ENCODE data around the gene SHANK1.
A peak's percentile ranks its signal among the peaks of the same experiment; 100 is the strongest.

SHANK1 gene

GRCh38 chr19:50657712-50658440 is 61.7 kb downstream of the SHANK1 start:
- Mint-ChIP-seq H3K27me3 (peaks cover 75% of the 10 kb centered on the region), H3K27ac (peak overlapping the region; percentile 47), H3K4me1 (peaks cover 19% of the 10 kb centered on the region), H3K36me3 (peaks cover 3% of the 10 kb centered on the region), H3K9me3 (peaks cover 20% of the 10 kb centered on the region), H3K4me3 (peak overlapping the region; percentile 39)
- CTCF ChIA-PET: no interaction called here
- peak; percentile 81 for DNase-seq

GRCh38 chr19:50657222-50657669 is 62.4 kb downstream of the SHANK1 start:
- H3K36me3 Mint-ChIP-seq: peaks cover 3% of the 10 kb centered on the region
- no peak for DNase-seq
- H3K4me1 Mint-ChIP-seq: peaks cover 19% of the 10 kb centered on the region
- H3K27me3 Mint-ChIP-seq: peaks cover 73% of the 10 kb centered on the region
- H3K27ac Mint-ChIP-seq: no peak overlapping the region
- CTCF ChIA-PET: no interaction called here
- peaks cover 20% of the 10 kb centered on the region for H3K9me3 Mint-ChIP-seq
- no peak overlapping the region for H3K4me3 Mint-ChIP-seq

- CTCF ChIA-PET: no interaction called here
- H3K27ac Mint-ChIP-seq: no peak overlapping the region
- no peak overlapping the region for H3K4me3 Mint-ChIP-seq
- peaks cover 3% of the 10 kb centered on the region for H3K36me3 Mint-ChIP-seq
- DNase-seq: no peak
- H3K4me1 Mint-ChIP-seq: peaks cover 19% of the 10 kb centered on the region
- peaks cover 57% of the 10 kb centered on the region for H3K27me3 Mint-ChIP-seq
- H3K9me3 Mint-ChIP-seq: peaks cover 22% of the 10 kb centered on the region
Measured at GRCh38 chr19:50654882-50655281, 64.7 kb downstream of the SHANK1 start.

GRCh38 chr19:50652722-50653121 is 66.9 kb downstream of the SHANK1 start:
- CTCF ChIA-PET: no interaction called here
- no peak for DNase-seq
- H3K36me3 Mint-ChIP-seq: no peaks in the 10 kb centered on the region
- no peak overlapping the region for H3K4me3 Mint-ChIP-seq
- H3K27me3 Mint-ChIP-seq: peaks cover 46% of the 10 kb centered on the region
- H3K4me1 Mint-ChIP-seq: peaks cover 5% of the 10 kb centered on the region
- H3K27ac Mint-ChIP-seq: no peak overlapping the region
- H3K9me3 Mint-ChIP-seq: peaks cover 14% of the 10 kb centered on the region

- CTCF ChIA-PET: no interaction called here
- Mint-ChIP-seq H3K36me3 (no peaks in the 10 kb centered on the region), H3K4me3 (no peak overlapping the region), H3K27me3 (peaks cover 35% of the 10 kb centered on the region), H3K4me1 (no peaks in the 10 kb centered on the region), H3K9me3 (peaks cover 8% of the 10 kb centered on the region), H3K27ac (no peak overlapping the region)
- DNase-seq: no peak
Measured at GRCh38 chr19:50651174-50651573, 68.4 kb downstream of the SHANK1 start.

GRCh38 chr19:50649433-50650391 is 69.9 kb downstream of the SHANK1 start, which contains the start of gene C19orf81:
Gene C19orf81, plus strand, starts transcription at chr19:50649445. Its CDS starts 0 bp downstream, at chr19:50649445.
- Mint-ChIP-seq H3K4me3 (no peak within 1 kb of the TSS), H3K27me3 (peaks cover 23% of the 10 kb centered on the region), H3K4me1 (no peaks in the 10 kb centered on the region), H3K36me3 (no peaks in the 10 kb centered on the region), H3K9me3 (peaks cover 3% of the 10 kb centered on the region), H3K27ac (peak within 1 kb of the TSS; percentile 50)
- DNase-seq: no peak
- CTCF ChIA-PET: no interaction called here

- no peak for DNase-seq
- Mint-ChIP-seq H3K27ac (no peak overlapping the region), H3K4me3 (no peak overlapping the region), H3K4me1 (no peaks in the 10 kb centered on the region), H3K9me3 (peaks cover 3% of the 10 kb centered on the region), H3K27me3 (peaks cover 15% of the 10 kb centered on the region), H3K36me3 (no peaks in the 10 kb centered on the region)
- CTCF ChIA-PET: no interaction called here
Measured at GRCh38 chr19:50648659-50649058, 70.9 kb downstream of the SHANK1 start.

- CTCF ChIA-PET: no interaction called here
- peaks cover 3% of the 10 kb centered on the region for H3K9me3 Mint-ChIP-seq
- no peak overlapping the region for H3K4me3 Mint-ChIP-seq
- H3K27me3 Mint-ChIP-seq: peaks cover 14% of the 10 kb centered on the region
- DNase-seq: no peak
- no peaks in the 10 kb centered on the region for H3K4me1 Mint-ChIP-seq
- H3K27ac Mint-ChIP-seq: no peak overlapping the region
- H3K36me3 Mint-ChIP-seq: no peaks in the 10 kb centered on the region
Measured at GRCh38 chr19:50647879-50648615, 71.6 kb downstream of the SHANK1 start.

GRCh38 chr19:50646074-50646807 is 73.4 kb downstream of the SHANK1 start:
- H3K27me3 Mint-ChIP-seq: peaks cover 13% of the 10 kb centered on the region
- no peaks in the 10 kb centered on the region for H3K36me3 Mint-ChIP-seq
- H3K9me3 Mint-ChIP-seq: peaks cover 3% of the 10 kb centered on the region
- DNase-seq: no peak
- no peak overlapping the region for H3K4me3 Mint-ChIP-seq
- no peaks in the 10 kb centered on the region for H3K4me1 Mint-ChIP-seq
- H3K27ac Mint-ChIP-seq: no peak overlapping the region
- CTCF ChIA-PET: interaction anchor here (1.0 kb wide), 1 partner anchor 23 kb away, joined by 3 read pairs; no protein-coding TSS in a partner anchor

- Mint-ChIP-seq H3K9me3 (peaks cover 3% of the 10 kb centered on the region), H3K27ac (no peak overlapping the region), H3K4me3 (no peak overlapping the region), H3K27me3 (peaks cover 21% of the 10 kb centered on the region), H3K4me1 (no peaks in the 10 kb centered on the region), H3K36me3 (no peaks in the 10 kb centered on the region)
- no peak for DNase-seq
- CTCF ChIA-PET: no interaction called here
Measured at GRCh38 chr19:50645107-50645506, 74.5 kb downstream of the SHANK1 start.

GRCh38 chr19:50644315-50644915 is 75.2 kb downstream of the SHANK1 start:
- Mint-ChIP-seq H3K36me3 (no peaks in the 10 kb centered on the region), H3K4me3 (no peak overlapping the region), H3K9me3 (no peaks in the 10 kb centered on the region), H3K4me1 (no peaks in the 10 kb centered on the region), H3K27ac (no peak overlapping the region), H3K27me3 (peaks cover 23% of the 10 kb centered on the region)
- CTCF ChIA-PET: no interaction called here
- no peak for DNase-seq

- peaks cover 2% of the 10 kb centered on the region for H3K4me1 Mint-ChIP-seq
- DNase-seq: no peak
- H3K27me3 Mint-ChIP-seq: peaks cover 52% of the 10 kb centered on the region
- no peaks in the 10 kb centered on the region for H3K36me3 Mint-ChIP-seq
- CTCF ChIA-PET: no interaction called here
- H3K27ac Mint-ChIP-seq: no peak overlapping the region
- no peak overlapping the region for H3K4me3 Mint-ChIP-seq
- peaks cover 4% of the 10 kb centered on the region for H3K9me3 Mint-ChIP-seq
Measured at GRCh38 chr19:50640368-50640767, 79.2 kb downstream of the SHANK1 start.

All from activated naive CD4-positive, alpha-beta T cell treated with anti-CD3 and anti-CD28 coated beads, Interleukin-2, amount 10 ng/mL, durations not matched to agents 7 days and 5 days (primary cell).